KOPT-K1 (cell line): ENCODE data around the gene CLIC5.
"Not testable (repeated sequence)": the region's sequence is repeated elsewhere in the genome, so short reads cannot be mapped to it uniquely, and the experiment has no call there.

Experiments used
- H3K27ac ChIP-seq: fragments of 200-600 bp; sonication (generic); 2 replicates; pipeline ENCODE4 v1.5.1; 2016; ENCODE audit warnings: antibody characterized with exemption, mild to moderate bottlenecking, low read depth, low read length; ENCODE audit not compliant: poor library complexity, severe bottlenecking
- H3K36me3 ChIP-seq: fragments of 200-600 bp; sonication (generic); 2 replicates; pipeline ENCODE4 v1.5.1; 2017; ENCODE audit warnings: antibody characterized with exemption, mild to moderate bottlenecking, low read length, moderate library complexity; ENCODE audit not compliant: insufficient read depth
- H3K9me3 ChIP-seq: fragments of 200-600 bp; sonication (generic); 2 replicates; pipeline ENCODE4 v1.5.1; 2017; ENCODE audit warnings: antibody characterized with exemption, low read length, mild to moderate bottlenecking; ENCODE audit not compliant: insufficient read depth, poor library complexity, severe bottlenecking

CLIC5 gene

DNA sequence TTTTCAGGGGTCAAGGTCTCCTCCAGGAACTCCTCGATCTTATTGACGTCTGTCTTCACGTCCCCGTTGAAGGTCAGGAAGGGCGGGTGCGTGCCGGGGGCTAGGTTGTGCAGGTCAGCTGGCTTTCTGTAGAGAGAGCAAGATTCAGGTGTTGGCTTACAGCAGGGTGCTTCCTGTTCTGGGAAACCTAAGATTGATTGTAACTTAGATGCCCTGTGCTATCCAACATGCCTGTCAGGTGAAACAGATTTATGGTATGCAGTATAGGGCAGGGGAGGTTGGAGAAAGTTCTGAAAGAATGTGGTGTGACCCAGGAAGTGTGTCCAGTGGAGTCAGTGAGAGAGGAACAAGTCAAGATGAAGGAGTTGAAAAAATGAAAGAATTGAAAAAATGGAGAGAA, 66.4 kb downstream of the CLIC5 start:
- H3K27ac ChIP-seq: no peak overlapping the region
- H3K36me3 ChIP-seq: no peaks in the 10 kb centered on the region
- no peaks in the 10 kb centered on the region for H3K9me3 ChIP-seq

DNA sequence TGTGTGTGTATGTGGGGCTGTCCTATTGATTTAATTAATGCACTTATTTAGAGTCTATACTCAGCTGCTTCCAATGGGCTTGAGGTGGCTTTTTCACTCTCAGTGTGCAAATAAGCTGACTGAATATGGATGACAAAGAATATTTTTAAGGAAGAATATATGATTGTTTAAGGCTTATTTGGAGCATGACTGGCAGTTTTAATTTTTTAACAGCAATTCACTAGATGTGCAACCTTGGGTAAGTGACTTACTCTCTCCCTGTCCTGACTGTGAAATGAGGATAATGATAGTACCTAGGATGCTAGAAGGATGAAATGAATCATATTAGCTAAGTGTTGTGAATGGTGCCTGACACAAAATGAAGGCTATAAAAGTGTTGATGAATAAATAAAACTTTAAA, 67.9 kb downstream of the CLIC5 start:
- no peaks in the 10 kb centered on the region for H3K36me3 ChIP-seq

DNA sequence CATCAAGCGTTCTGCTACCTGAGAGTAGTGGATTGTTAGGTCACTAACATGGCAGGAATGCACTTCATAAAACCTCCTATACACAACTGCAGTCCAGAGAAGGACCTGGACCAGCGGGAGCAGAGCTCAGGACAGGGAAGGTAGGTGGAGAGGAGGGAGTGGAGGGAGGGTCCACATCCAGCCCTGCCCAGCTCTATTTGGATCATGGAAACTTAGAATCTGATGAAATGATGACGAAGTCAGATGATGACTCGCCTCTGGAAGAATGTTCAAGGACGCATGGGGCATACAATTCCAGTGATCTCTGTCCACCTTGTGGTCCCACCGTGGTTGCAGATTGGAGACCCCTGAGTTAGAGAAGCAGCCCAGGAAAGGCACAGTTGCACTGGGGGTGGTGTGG, 68.8 kb downstream of the CLIC5 start:
- Histone ChIP-seq H3K9me3 (no peaks in the 10 kb centered on the region), H3K27ac (no peak overlapping the region), H3K36me3 (no peaks in the 10 kb centered on the region)

More for the DNA sequence above, 67.9 kb downstream of the CLIC5 start:
- Histone ChIP-seq H3K9me3 (no peaks in the 10 kb centered on the region), H3K27ac (no peak overlapping the region)

DNA sequence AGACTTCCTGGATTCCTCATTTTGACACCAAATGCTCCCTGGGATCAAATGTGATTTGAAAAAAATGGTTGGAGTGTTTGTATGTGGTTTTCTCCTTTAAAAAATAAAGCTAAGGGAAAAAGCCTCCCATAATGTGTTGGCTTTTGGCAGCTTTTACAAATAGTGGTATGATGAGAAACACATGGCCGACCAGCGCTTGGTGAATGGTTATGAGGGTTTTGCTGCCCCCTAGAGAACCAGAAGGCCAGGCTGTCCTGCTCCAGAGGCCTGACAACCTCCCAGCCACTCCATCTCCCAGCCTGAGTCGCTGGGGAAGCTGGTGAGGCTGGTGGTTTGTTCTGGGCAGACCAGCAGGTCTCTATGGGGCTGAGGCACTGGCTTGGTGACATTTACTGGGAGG, 69.3 kb downstream of the CLIC5 start:
- no peaks in the 10 kb centered on the region for H3K36me3 ChIP-seq
- H3K9me3 ChIP-seq: no peaks in the 10 kb centered on the region
- H3K27ac ChIP-seq: no peak overlapping the region

DNA sequence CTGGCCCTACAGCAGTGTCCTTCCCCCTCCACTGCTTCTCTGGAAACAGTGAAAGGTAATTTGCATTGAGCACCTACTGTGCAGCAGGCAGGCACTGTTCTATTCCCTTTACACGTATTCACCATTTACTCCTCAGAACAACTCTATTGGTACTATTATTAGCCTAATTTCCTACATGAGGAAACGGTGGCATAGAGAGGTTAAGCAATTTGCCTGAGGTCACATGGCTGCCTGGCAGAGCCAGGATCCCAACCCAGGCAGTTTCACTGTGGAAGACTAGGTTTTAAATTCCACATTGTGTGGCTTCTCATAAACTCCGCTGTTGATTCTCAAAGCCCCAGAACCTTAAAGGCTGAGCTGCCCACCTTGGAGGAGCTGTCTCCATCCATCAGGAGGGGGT, 72.7 kb downstream of the CLIC5 start:
- no peaks in the 10 kb centered on the region for H3K9me3 ChIP-seq
- H3K27ac ChIP-seq: no peak overlapping the region
- H3K36me3 ChIP-seq: no peaks in the 10 kb centered on the region

DNA sequence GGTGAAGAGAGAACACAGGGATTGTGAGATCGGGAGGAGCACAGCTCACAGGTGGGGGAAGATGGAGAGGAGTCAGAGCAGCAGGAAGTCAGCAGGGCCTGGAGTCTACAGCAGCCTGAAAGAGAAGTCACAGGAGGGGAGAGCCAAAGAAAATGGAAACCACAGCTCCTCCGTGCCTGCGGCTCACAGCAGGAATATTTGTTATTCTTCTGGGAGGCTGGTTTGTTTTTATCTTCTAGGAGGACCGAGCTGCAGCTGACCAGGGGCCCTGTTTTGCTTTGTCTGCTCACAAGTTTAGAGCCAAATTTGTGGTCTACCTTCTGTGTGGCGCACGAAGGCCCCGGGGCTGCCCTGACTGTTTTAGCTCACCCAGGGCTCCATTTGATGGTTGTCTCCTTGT, 81.8 kb downstream of the CLIC5 start:
- Histone ChIP-seq H3K27ac (no peak overlapping the region), H3K36me3 (no peaks in the 10 kb centered on the region), H3K9me3 (no peaks in the 10 kb centered on the region)

DNA sequence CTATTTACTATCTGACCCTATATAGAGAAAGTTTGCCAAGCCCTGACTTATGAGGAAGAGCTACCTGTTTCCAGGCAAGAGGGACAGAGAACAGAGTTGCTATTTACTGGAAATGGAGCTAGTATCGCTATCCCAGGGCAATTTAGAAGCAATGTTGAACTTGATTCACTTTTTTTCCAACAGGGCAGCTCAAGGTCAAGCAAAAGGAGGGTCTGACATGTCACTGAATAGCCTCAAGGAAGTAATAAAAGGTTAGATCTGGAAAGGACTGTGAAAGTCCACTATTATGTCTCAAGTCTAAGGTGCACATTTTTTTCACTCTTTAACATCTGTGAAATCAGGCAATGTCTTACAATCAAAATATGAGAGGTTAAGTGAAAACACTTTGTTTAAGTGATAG, 84.4 kb downstream of the CLIC5 start:
- Histone ChIP-seq H3K27ac (no peak overlapping the region), H3K9me3 (no peaks in the 10 kb centered on the region), H3K36me3 (no peaks in the 10 kb centered on the region)

DNA sequence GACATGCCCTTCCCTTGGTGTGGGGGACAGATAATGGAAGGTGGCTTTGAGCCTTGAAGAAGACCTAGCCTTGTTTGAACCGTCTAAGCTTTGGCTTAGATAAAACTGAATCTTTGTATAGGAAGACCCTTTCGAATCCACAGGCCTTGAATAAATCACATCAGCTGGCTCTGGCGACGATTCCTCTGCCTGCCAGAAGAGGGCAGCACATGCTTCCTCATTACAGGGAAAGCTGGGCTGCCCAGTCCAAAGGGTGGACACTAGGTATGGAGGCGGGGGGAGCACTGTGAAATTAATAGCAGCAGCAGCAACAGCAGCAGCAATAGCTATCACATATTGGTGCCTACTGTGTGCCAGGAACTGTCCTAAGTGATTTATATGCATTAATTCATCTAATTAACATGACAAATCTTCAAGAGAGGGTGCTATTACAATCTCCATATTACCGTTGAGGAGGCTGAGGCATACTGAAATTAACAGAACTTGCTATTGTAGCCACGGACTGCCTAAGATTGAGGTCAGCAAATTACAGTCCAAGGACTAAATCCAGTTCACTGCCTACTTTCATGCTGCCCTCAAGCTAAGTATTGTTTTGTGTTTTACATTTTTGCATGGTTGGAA, 85.1 kb downstream of the CLIC5 start:
- H3K27ac ChIP-seq: no peak overlapping the region
- no peaks in the 10 kb centered on the region for H3K36me3 ChIP-seq
- no peaks in the 10 kb centered on the region for H3K9me3 ChIP-seq

DNA sequence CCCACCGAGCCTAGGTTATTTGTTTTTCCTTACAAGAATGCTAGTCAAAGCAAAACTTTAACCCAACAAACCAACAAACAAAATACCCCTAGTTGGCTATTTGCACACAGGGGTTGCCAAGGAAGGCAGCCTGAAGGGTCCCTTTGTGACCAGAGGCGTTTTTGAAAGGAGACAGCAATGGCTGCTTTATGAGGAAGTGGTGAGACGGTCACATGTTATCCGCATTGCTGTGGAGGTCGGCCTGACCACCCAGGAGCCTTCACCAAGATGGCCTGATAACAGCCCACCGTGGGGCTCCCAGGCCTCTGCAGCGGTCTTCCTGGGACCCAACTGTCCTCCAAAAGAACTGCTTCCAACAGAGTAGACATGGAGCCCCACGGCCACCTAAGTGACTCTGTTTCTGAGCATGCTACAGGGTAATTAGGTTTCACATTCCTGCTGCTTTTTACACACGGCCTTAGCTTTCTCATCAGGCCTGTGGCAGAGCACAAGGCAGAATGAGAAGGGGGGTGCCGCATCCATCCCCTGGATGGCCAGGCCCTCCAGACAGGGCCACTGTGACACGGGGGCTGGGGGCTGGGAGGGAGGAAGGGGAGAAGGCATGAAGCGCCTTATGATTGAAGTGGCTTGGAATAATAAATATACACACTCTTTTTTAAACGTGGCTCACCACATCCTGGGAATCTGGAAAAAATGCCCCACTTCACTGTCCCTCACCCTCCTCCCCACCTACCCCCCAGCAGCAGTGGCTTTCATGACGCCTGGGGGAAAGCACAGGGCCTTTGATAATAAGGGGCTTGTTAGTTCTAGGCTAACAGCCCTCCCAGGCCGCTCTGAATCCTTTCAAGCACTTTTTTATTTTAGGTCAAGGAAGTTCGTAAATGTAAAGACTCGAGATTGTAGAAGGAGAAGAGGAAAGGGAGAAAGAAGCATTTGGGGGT, 86.0 kb downstream of the CLIC5 start:
- Histone ChIP-seq H3K27ac (no peak overlapping the region), H3K9me3 (no peaks in the 10 kb centered on the region), H3K36me3 (no peaks in the 10 kb centered on the region)

DNA sequence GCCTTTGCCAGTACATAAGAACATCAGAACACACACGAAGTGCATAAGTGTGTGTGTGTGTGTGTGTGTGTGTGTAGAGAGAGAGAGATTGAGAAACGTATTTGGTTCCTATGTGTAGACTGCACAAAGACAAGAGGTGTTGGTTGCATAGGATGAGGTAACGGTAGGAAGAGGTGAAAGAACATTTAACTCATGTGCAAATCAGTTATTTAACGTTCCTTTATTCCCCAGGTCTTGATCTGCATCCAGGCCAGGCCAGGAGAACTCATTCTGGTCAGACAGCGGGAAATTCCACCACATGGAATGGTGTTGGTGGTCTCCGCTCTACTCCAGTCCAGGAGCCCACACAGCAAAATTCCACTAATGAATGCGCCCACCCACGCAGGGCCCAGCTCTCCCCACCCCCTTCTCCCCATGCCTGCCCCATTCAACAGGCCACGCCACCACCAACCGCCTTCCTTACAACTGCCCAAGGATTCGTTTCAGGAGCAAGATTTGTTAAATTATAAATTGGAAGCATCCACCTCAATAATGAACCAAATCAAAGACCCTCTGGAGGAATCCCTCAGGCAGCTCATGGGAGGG, 86.8 kb downstream of the CLIC5 start:
- Histone ChIP-seq H3K9me3 (no peaks in the 10 kb centered on the region), H3K27ac (no peak overlapping the region)

DNA sequence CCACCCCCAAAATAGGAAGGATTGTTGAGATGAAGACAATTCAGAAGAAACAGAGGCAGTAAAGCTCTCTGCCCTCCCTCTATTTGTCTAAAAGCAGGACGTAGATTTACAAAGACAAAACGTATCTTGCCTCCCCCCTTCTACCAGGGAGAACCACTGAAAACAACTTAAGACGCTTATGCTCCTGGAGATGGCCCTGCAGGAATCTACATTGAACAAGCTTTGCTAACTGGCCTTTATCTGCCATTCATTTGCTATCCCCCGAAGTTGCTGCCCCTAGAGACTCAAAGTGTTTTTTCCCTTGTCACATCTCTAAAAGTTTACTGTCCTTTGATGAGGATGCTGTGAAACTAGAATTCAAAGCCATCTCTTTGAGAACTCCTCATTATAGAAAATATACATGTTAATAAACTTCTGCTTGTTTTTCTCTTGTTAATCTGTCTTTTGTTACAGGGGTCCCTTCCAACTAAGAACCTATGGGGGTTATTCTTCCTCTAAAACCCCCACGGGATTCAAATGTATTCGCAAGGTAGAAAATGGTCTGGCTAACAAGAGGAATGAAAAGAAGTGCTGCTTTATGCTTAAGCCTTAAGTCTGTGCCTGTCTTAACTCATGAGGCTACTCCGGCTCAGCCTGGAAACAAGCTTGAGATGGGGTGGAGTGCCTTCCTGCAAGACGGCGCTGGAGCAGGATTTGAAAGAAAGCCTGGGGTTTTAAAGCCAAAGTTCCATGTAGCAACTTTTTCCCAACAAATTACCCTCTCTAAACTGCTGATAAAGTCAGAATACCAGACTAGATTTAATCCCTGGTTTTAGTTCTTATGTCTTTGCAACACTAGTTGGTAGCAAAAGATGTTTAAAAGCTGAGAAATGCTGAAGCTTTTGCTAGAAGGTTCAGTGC, 88.0 kb downstream of the CLIC5 start:
- no peak overlapping the region for H3K27ac ChIP-seq
- H3K36me3 ChIP-seq: no peaks in the 10 kb centered on the region
- no peaks in the 10 kb centered on the region for H3K9me3 ChIP-seq

More for the DNA sequence above, 86.8 kb downstream of the CLIC5 start:
- no peaks in the 10 kb centered on the region for H3K36me3 ChIP-seq

DNA sequence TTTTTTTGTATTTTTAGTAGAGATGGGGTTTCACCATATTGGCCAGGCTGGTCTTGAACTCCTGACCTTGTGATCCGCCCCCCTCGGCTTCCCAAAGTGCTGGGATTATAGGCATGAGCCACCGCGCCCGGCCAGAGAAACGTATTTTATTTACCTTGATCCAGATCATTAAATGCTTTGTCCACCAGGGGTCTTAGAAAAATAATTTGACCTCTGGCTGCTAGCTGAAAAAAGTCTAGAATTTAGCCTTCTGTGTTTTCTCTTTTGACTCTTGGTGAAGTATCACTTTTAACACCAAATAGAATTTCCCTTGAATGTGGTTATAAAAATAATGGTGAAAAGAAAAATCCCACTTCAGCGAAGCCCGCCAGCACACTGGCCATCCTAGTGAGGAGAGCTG, 89.2 kb downstream of the CLIC5 start:
- not testable (repeated sequence) for H3K9me3 ChIP-seq, H3K27ac ChIP-seq, H3K36me3 ChIP-seq

DNA sequence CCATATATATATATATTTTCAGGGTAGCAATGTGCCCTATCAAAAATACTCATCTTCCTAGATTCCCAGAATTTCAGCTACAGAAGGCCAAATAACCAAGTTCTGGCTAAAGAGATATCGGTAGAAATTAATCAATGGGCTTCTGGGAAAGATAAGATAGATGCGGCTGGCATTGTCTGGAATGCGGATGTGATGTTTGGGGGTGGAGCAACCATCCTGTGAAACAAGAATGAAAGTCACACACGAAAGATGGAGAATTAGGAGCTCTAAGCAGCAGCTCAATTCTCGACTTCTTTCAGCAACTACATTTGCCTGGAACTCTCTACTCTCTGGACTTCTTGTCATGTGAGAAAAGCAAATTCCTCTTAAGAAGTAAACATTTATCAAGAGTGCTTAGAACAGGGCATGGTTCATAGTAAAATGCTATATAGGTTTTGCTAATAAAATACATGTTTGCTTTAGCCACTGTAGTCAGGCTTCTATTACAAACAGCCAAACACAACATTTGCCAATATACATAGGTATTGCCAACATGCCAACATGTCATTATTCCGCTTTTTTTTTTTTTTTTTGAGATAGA, 90.8 kb downstream of the CLIC5 start:
- no peaks in the 10 kb centered on the region for H3K9me3 ChIP-seq
- no peak overlapping the region for H3K27ac ChIP-seq
- H3K36me3 ChIP-seq: no peaks in the 10 kb centered on the region

DNA sequence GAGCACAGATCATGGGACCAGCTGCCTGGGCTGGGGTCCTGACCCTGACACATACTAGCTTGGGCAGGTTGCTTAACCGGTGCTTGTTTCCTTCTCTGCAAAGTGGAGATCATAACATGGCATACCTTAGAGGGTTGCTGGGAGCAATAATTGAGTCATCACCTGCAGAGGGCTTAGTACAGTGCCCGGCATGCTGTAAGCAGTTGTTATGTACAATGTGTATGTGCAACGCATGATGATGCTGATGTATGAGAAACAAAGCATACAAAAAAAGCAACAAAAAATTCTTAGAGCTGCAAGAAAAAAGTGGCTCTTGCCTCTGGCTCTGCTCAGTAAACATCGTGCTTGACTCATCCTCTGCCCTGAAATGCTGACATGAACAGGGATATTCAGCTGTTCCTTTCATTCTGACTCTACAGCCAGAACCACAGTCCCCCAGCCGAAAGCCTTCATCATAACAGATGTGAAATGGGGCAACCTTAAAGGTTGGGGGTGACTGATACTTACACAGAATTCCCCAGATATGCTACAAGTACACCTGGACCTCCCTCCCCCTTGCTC, 91.7 kb downstream of the CLIC5 start:
- Histone ChIP-seq H3K36me3 (no peaks in the 10 kb centered on the region), H3K9me3 (no peaks in the 10 kb centered on the region), H3K27ac (no peak overlapping the region)
